HG02763 (cell line): ENCODE data around the gene SULT4A1.

Experiments
- ATAC-seq: cut with Tn5 transposase; IDR thresholded peaks from one replicate; pipeline ENCODE4 v1.9.1; 2021; ENCODE audit warnings: mild to moderate bottlenecking, moderate library complexity; ENCODE audit not compliant: unreplicated experiment

The SULT4A1 gene

DNA sequence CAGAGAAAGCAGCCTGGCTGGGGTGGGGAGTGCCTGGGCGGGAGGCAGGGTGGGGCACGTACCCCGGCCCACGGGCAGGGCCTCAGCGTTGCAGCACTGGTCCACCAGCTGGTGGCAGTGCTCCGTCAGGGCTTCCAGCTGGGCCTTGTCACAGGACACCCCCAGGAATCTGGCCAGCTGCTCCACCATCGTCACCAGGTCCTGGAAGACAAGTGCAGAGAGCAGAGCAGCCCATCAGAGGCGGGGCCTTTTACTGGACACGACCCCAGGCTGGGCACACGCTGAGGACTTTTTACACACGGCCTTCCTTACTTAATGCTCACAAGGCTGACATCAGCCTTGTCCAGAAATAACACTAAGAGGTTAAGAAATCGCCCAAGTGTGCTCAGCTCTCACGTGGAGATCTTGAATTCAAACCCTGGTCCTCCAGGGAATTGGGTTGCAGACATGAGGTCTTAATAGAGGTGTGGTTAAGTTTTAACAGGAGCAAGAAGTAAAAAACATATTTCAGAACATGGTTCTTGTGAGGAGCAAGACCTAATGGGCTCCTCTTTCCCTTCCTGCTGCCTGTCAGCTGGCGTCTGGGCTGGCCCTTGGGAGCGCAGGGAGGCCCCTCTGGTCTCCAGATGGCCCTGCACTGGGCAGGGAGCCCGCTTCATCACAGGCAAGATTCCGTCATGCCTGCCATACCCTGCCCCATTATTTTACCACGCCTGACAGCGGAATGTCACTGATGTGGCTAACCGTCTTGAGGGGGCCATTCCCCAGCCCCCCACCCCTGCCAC lies 33.1 kb downstream of the SULT4A1 start:
- no peak for ATAC-seq

DNA sequence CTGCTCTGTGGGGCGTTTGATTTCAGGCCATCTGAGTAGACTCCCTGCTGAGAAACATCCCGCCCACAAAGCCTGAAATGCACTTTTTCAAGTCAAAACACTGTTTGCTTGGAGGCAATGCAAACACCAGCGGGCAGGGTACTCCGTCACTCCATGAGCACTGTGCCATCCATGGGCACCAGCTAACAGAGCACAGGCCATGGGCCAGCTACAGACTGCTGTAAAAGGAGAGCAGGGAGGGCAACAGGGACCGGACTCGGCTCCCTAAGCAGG lies 33.7 kb downstream of the SULT4A1 start:
- ATAC-seq = no peak

DNA sequence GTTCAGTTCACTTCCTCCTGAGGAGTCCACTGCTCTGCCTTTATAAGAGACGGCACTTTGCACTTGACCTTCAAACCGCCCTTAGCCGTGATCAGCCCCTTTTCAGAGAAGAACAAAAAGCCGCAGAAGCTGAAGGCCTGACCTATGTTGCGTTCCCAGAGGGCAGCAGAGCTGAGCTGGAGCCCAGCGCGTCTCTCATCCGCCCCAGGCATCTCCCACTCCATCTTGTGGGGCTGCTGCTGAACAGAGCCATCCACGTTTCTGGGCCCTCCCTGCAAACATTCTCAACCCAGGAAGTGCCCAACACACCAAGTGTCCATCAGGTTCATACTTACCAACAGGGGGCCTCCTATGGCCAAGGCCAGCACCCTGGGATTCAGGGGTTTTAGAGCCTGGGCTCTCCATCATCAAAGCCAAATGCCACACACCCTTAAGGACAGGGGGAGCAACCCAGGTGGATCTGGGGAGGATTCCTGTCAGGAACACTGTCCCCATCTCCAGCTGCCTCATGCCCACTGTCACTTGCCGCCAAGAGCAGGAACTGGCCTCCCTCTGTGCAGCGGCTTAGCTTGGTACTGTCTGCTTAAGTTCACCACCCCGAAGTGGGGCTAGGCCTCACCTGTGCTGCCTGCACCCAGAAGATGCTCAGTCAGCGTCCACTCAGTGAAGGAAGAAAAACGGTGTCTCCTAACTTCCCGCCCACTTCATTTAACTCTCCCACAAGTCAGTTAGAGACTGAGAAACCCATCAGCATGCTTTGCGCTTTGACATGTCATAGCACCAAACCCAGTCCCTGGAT lies 34.2 kb downstream of the SULT4A1 start:
- ATAC-seq = no peak

DNA sequence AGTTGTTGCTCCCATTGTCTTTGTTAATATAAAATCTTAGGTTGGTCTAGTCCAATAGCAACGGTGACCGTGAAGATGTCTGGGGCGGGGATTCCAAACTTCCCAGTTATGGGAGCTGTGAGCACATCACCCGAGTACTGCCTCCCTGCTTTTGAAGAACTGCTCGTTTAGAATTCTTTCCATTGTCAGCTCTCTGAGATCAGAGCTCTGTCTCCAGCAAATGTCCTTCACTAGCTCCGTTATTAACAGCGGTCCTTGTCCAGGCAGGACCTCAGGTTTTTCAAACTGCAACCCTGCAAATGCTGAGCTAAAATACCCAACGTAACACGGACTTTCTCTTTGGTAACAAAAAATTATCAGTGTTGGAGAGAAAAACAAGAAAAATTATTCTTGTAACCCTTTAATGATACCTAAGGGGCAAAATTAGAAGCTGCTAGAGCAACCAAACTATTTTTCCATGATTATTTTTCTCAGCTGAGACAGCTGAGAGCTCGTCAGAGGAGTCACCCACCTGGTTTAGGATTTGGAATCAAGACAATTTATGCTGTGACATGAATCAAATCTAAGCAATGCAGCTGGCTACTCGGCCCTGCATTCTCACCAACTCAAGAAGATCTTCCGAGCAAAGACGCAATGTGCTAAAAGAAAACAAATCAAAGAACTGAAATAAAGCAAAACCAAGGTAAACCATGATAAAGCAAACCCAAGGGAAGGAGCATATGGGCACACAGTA lies 35.1 kb downstream of the SULT4A1 start:
- no peak for ATAC-seq

DNA sequence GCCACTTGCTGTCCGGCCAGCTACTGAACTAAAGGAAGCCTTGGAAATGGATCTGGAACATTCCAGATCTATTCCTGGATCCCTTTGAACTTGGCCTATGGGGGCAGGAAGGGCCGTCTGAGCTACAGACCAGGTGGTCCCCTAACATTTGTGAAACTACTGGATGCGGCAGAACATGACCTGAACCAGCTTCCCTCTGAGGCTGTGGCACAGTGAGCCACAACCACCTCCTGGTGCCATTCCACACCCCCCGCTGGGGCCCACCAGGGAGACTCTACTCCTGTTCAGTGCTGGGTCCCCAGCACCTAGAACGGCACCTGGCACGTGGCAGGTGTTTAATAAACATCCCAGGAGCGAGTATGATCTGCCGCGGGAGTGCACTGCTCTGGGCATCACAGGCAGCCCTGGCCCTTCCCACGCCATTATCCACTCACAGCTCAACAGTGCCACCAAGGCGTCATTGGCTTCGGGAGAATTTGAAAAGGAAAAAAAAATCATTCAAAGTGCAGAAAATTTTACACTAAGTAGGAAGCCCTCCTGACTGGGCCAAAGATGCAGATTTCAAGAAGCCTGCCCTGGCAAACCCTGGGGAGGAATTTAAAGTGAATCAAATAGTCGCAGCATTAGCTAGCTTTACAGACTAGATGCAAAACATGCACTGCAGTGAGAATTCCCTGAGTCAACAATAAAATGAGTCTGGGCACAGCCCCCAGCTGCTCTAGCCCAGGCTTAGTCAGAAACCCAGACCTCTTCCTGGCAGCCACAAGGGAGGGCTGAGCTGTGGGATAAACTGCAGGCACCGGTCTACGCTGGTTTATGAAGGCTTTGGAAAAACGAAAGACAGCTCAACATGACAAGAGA lies 35.9 kb downstream of the SULT4A1 start:
- no peak for ATAC-seq

DNA sequence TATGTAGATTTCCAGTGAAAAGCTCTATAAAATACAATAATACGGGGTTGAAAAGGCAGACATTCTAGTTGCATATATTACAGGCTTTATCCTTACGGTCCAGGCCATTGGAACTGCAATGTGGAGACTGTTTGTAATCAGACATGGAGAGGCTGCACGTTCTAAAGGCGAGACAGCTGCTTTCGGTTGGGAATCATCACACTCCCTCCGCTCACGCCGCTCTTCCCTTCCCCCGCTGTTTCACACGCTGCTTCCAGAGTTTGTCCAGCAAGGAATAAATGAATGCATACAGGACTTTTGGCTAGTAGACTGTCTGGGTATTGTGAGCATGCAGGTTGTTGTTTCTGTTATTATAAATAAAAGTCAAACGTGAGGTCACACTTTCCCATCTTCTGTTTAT lies 36.7 kb downstream of the SULT4A1 start:
- no peak for ATAC-seq

DNA sequence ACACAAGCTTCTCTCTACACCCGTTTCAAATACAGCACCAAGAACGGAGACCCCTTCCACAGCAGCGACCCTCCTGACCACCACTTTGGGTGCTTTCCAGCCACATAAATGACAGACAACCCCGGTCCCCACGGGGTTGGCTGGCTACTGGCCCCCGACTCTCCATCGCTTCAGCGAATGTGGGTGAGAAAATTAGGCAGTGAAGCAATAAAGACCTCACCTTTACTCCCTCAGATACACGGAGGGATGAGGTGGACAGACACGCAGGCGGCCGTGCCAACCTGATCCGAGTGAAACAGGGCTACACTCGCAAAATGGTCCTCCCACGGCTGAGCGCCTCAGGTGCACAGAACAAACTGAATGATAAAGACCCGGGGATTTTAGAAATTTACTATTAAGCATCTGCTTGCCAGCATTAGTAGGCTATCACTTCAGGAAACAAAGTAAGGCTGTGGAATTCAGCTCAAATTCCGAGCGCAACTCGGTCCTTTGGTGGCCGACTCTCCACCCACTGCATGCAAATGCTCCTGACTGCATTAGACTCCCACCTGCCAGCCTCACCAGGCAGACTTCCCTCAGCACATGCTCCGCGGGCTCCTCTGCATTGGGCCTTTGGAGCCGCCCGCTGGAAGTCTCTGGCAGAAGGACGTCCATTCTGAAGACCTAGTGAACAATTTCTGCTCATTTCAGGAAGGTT lies 37.4 kb downstream of the SULT4A1 start:
- no peak for ATAC-seq

DNA sequence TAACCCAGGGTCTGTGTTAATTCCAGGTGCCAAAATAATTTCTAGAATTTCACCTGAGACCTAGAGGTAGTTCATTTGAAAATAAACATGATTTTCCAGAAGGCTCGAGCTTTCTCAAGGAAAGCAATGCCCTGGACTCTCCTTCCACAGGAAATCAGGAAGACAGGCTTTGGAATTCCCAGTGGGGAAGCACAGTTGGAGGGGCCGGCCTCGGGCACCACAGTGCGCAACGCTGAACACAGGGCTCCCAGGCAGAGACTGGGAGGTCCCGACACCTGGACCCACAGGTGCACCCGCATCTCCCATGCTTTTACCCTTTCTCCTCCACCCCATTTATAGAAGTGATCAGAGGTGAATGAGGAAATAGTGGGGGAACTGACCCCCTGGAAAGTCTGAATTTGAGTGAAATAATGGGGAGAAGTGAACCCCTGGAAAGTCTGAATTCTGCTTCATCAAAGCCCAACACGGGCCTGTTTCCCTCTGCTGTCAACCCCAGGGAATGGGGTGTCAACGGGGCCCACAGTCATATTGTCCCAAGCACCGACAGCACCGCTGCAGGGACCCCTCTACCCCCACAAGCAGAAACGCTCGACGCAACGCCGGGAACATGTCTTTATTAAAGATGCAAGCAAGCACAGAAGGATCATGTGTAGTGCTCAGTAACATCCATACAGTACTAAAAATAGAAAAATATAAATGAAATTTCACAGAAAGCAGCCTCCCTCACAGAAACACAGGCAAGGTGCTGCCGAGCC lies 38.2 kb downstream of the SULT4A1 start:
- ATAC-seq = no peak

DNA sequence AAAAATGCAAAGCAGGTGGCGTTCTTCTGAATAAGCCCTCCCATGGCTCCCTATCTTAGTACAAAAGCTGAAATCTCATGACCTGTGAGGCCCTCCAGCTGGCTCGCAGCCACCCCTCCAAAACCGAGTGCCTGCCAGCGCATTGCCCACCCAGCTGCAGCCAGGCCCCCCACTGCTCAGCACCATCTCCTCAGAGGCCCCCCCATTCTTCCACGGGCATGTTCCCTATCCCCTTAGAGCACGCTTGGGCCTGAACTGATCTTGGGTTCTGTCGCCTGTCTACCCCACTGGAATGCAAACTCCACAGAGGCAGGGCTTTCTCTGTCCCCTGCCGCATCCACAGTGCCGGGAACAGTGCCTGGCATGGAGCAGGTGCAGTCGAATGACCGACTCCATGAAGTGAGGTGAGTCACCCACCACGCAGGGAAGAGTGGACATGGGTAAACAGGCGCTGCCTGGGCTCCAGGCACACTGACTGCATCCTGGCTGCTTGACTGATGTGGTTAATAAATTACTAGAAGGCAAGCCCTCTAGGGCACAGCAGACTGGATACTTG lies 38.9 kb downstream of the SULT4A1 start:
- ATAC-seq = no peak

DNA sequence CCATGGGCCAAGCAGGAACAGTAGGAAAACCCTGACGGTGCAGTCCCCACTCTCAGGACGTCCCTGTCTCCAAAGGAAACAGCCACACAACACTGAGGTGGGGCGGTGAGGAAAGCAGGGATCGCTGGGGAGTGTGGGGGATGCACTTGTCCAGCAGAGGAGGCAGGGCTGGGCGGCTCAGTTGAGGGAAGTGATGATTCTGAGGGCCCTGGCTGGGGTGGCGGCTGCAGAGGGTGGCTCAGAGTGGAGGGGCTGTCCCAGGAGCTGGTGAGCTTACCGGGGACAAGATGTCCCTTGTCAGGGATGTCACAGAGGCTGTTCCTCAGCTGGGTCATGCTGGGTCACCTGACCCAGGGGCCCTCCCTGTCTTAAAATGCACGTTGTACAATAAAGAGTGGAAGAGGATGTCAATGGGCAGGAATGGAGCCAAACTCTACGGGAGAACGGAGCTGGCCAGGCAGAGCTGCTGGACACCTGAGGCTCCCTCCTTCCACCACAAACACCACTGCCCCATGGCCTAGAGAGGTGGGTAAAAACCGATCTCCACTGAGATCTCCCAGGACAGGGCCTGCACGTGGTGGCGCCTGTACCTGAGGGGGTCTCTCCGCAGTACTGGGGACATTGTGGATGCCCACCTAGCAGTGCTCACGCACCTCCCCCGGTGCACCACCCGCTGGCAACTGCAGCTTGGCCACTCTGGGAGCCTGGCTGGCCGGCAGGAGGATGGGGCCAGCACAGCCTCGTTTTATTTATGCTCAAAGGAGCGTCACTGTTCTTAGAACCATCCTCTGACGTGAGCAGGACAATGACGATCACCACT lies 40.5 kb downstream of the SULT4A1 start:
- no peak for ATAC-seq

DNA sequence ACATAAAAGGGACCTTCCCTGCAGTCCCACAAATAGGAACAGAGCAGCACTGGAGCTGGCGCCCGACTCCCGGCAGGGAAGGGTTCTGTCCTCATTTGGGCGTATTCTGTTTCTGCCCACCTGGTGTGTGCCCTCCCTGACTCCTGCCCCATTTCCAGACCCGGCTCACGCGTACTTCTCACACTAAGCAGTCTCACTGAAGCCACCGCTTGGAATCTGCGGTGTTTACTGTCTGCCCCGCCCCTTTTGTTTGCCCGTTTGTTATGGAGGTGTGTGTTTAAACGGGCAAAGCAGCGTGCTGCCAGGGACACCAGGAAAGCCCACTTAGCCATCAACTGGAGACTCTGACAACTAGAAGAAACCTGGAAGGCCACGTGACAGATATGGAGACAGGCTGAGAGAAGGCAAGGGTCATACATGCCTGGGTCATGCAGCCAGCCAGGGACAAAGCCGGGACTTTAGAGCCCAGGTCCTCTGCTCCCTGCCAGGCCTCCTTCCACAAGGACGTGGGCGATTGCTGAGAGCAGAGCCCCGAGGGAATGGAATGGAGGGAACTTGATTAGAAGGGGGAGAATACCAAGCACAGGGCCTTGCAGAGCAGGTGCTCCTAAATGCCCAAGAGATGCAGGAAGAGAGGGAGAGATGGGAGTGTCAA lies 41.5 kb downstream of the SULT4A1 start:
- ATAC-seq = no peak

DNA sequence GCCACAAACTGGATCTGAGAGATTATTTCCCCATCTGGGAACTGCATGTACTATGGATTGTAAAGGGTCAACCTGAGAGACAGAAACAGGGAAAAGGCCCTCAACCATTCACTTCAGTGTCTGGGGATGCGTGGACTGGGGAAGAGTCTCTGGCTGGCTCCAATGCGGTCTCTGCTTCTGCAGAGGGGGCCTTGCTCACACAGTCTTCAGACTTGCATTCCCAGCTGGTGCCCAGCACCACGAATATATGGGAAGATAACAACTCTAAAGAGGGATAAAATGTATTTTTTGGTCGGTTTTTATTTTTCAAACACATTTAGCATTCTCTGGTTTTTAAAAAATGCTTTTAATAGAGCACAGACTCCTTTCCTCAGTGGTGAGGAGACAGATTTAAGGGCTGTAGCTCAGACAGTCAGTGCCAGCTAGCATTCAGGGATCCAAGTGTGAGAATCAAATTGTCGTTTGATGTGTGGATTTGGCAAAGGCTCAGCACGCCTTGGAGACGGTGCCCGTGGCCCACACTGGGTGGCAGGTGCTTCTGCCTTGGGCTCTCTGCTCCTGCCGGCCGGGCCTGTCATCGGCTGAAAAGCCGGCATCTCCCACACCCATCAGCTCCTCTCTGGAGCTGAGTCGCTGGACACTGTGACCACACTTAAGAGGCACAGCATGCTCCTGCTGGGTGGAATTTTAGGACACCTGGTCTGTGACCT lies 42.2 kb downstream of the SULT4A1 start:
- no peak for ATAC-seq

DNA sequence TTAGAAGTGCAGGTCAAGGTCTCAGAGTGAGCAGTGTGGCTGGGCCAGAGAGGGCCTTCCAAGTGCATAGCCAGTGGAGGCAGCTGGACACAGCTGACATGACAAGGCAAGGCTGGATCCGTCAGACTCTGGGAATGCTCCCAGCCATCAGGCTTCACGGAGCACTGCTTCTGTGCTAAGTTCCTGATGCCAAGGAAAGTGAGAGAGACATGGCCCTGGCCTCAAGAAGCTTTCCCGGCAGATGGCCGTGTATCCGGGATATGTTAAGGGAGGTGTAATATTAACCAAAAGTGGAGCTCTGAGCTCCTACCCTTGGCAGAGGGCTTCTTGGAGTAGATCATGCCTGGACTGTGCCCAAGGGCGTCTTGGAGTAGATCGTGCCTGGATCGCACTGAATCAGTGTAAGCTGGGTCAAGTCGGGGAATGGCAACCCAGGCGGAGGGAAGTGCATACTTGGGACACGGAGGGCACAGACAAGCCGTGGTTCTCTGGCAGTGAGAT lies 42.8 kb downstream of the SULT4A1 start:
- no peak for ATAC-seq

DNA sequence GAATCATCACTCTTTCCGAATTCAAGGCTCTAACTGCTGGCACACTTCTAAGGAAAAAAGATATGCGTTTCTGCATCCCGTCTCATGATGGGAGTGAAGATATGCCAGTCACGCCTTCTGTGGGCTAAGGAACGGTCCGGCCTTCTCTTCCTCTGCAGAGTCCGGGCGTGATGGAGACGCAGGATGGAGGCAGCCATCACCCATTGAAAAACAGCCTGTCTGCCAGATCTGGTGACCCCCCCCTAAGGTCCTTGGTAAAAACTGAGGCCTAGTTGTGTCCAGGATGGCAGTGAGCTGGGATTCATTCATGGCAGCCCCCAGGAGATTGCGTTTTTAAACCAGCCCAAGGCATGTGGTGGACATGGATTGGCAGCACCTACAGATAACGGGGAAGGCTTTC lies 43.3 kb downstream of the SULT4A1 start:
- ATAC-seq = no peak

DNA sequence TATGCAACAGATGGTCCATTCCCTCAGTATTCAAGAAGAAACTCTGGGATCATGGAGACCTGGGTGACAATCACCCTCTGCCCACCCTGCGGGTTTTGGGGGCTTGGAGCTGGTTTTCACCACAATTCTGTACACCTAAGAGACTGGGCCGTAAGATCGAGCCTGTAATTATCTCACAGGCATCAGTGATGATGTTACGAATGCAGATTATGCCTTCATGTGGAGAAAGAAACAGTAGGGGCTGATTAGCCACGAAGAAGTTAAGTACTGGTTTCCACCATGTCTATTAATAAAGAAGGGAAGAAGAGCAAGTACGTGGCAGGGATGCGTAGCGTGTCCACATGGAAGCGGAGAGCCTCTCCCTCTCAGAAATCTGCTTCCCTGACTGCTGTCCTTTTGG lies 44.9 kb downstream of the SULT4A1 start:
- no peak for ATAC-seq

DNA sequence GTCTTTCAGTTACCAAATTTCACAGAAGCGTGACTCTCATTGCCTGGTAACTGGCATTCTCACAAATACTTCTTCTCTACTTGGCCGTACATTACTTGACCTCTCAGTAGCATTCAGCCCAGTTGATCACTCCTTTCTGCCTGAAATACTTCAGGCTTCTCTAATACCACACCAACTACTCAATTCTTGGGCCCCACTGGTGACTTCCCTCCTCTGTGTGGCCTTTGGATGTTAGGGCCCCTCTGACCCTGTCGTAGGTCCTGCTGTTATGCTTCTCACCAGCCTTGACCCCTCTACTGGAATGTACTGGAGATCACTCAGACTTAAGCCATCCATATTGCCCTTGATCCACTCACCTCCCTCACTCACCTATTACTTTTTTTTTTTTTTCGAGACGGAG lies 48.0 kb downstream of the SULT4A1 start:
- ATAC-seq = no peak

DNA sequence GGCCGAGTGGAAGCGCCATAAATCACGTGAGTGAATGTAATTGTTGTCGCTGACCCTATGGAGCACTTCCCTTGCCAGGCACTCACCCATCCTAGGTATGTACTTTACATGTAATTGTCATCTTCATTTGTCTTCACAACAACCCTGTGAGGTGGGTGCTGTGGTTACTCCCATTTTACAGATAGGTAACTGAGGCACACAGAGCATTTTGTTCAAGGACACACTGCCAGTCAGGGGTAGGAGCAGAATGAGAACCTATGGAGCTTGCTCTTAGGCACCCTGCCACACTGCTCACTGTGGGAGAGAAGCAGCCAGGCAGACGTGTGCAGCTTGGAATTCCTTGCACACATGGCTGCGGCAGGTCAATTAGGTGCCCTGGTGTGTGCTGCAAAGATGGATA lies 49.4 kb downstream of the SULT4A1 start:
- ATAC-seq = no peak
